GM18498 (cell line): ENCODE data around the gene TFR2.

Experiments used
- ATAC-seq: cut with Tn5 transposase; IDR thresholded peaks from one replicate; pipeline ENCODE4 v1.9.1; 2021; ENCODE audit warnings: mild to moderate bottlenecking, moderate library complexity; ENCODE audit not compliant: unreplicated experiment

Gene TFR2

DNA sequence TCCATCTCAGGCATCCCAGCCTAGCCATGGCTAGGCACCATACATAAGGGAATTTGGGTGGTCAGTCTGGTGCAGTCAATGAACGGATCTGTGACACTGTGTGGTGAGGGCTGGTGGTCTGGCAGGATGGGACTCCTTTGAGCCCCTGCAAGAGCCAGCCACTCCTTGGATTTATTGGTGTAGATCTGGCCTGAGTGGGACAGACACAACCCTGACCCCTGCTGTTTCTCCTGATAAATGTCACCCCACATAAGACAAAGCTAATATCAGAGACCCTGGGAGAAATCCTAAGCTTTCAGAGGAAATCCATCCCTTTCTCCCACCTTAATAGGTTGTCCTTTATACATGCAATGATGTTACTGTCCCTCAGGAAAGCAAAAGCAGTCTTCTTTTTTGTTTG lies 52.9 kb downstream of the TFR2 start:
- no peak for ATAC-seq

DNA sequence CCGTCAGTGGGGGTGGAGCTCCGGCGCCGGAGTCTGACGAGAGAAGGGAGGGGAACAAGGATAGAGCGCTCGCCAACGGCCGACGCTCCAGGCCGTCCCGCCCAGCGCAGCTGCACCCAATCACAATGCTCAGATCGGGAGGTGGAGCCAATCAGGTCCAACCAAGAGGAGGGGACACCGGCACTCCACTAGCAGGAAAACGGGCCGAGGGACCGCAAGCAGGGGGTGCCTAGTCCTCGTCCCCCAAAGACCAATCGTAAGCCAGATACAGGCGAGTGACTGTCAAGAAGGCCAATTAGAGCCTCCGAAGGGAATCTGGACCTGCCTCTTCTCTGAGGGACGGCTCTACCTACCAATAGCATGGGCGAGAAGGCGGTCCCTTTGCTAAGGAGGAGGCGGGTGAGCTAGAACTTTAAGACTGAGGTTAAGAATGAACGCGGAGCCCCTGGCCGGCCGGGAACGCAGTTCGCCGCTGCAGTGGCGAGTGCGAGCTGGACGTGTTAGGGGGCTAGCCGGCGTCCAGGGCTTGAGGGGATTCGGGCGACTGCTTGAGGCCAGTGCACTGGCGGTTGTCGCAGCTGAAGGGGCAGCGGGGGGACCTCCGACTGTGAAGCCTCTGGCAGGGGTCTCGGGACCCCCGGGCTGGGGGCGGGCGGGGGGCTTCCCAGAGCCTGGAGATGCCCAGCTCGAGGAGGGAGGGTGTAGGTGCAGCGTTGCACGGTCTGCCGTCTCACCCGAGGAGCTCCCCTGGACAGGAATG lies 54.9 kb downstream of the TFR2 start, which contains the start of gene FBXO24:
FBXO24 (plus strand) TSS at position 63 of the 760 bp plus-strand sequence; CDS start at position 361, 298 bp downstream.
- ATAC-seq: peak; percentile 87

GRCh38 chr7:100585511-100586265 lies 55.7 kb downstream of the TFR2 start, which contains the start of gene LRCH4:
Gene LRCH4 (minus strand): TSS chr7:100586129. CDS start chr7:100586100, 29 bp downstream.
- ATAC-seq: peak; percentile 31

DNA sequence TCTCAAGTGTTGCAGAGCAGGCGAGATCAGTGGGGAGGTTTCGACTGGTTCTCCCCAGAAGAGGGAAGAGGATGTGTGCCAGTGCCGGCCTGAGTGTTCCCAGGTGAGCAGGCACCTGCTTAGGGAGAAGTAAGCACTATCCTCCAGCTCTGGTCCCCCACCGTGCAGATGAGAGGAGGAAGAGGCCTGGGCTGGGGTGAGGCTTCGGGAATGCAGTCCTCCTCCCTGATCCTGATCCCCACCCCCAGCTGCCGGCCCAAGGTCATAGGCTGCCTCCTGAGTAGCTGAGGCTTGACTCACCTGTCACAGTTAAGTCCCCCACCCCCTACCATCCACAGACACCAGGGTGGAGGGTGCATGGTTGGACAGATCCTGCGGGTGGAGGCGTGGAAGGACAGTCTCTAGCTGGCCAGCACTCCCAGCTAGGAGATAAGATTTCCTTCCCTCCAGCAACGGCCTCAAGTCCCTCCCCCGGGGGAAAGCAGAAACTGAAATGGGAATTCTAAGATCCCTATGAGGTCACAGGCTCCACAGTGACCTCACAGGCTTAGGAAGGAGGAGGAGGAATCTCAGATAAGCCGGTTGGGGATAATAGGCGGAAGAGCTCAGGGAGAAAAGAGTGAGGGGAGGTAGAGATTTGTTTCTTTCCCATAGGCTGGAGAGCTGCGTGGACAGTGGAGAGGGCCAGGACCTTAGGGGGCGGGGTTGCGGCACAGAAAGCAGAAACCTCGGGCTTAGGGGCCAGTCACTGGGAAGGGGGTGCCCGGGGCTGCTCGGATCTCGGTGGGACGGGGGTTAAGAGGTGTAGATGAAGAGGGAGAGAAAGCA lies 56.5 kb downstream of the TFR2 start:
- ATAC-seq: no peak

- ATAC-seq: no peak
These were observed 57.2 kb downstream of the TFR2 start for GRCh38 chr7:100584054-100584682.

DNA sequence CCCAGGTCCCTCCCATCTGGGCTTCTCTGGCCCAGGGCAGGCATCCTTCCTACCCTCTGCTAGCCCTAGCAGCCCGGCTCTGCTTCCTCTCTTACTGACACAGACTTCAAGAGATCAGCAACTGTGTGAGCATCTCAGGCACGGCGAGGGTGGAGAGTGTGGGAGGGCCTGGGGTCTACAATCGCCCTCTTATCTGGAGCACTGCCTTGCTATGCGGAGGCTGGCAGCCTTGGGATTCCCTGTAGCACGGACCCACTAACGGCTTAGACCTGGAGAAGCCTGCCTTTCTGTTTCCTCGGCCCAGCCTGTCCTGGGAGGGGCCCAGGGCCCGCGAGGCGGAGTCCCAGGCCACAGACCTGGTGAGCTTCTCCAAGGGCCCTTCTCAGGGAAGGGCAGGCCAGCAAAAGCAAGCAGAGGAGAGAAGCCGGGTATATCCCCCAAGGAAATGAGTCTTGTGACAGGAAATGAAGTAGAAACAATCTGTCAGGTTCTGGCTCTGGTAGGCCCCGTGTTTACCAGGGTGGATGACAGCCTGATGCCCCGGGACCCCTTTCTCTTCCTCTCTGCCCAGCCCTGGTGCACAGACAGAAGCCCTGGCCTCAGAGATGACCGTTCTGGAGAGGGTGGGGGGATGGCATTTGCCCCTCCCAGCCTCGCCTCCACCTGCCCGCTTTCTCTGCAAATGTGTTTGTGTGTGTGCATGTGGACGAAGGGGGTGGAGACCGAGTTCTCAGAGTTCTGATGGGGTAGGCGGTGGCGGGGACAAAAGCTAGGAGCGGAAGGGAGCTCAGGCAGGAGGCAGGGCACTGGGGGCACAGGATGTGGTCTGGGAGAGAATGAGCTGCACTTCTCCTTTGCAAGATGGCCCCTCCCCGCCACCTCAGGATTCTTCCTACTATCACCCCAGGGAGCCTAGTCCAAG lies 58.0 kb downstream of the TFR2 start:
- no peak for ATAC-seq

DNA sequence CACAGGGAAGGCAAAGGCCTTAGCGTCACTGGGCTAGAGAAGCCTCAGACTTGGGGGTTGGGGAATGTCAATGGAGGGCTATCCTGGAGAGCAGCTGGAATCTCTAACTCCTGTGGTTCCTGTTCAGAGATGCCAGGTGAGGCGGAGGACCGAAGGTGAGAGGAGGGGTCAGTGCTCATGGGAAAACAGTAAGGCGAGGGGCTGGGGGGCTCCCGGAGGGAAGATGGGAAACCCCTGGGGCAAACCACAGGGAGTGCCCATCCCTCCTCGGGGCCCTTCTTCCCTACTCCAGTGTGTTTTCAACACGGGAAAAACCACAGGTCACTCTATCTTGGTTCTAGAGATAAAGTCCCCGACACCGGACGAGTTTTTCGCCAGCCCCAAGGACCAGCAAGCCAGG lies 58.7 kb downstream of the TFR2 start:
- no peak for ATAC-seq

GRCh38 chr7:100582041-100582579 lies 59.2 kb downstream of the TFR2 start:
- ATAC-seq: no peak

GRCh38 chr7:100580466-100581283 lies 60.7 kb downstream of the TFR2 start:
- ATAC-seq: no peak

DNA sequence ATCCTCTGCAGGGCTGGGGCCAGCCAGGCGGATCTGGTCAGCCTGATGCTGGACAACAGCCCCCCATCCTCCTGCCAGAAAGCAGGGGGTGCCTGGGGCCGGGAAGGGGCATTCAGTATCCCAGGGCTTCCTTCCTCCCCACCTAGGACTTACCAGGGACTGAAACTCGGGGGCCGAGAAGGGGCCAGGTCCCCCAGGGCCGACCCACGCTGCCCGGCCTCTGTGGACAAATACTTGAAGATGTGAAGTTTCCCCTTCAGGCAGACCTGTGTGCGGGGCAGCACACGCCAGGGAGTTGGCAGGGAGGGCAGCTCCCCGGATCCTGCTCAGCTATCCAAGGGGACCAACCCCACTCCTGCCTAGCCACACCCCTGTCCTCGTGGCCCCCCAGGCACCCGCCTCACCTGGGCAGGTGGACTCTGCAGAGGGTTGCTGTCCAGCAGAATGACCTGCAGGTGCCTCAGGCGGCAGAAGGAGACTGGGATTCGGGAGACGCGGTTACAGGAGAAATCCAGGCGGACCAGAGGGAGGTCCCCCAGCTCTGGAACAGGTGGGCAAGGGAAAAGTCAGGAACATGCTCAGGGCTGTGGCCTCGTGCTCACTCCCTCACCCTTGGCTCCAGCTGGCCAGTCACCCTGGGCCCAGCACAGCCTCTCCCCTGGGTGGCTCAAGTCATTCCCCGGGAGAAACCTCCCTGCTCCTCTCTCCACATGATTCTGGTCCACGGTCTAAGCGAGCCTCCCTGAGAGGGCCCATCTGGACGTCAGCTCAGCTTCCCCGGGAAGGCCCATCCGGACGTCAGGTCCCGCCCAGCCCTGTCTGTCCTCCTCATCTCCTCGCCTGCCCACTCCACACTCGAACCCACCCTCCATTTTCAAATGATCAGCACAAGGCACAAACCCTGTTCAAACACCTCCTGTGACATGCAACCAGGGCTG lies 62.8 kb downstream of the TFR2 start:
- no peak for ATAC-seq

- no peak for ATAC-seq
These were observed 63.8 kb downstream of the TFR2 start for GRCh38 chr7:100577507-100577906.

DNA sequence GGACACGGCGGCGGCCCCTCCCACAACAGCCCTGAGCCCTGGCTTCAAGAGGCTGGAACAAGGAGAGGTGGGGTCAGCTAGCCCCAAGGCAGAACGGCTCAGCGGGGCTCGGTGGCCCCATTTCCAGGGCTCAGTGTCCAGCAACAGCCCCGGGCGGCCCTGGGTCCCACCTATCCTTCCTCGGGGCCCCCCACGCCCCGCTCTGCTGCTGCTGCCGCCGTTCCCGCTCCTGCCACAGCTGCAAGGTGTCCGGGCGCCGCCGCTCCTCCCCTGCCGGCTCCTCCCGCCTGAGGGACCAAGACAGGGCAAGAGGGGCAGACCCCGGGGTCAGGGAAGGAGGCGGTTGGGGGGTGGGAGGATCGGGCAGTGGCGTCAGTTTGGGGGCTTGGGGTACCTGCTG lies 64.2 kb downstream of the TFR2 start:
- ATAC-seq: no peak

- no peak for ATAC-seq
These were observed 64.9 kb downstream of the TFR2 start for GRCh38 chr7:100576384-100576993.

GRCh38 chr7:100575746-100576383 lies 65.5 kb downstream of the TFR2 start:
- ATAC-seq: no peak

- no peak for ATAC-seq
These were observed 66.1 kb downstream of the TFR2 start for GRCh38 chr7:100575206-100575631.

DNA sequence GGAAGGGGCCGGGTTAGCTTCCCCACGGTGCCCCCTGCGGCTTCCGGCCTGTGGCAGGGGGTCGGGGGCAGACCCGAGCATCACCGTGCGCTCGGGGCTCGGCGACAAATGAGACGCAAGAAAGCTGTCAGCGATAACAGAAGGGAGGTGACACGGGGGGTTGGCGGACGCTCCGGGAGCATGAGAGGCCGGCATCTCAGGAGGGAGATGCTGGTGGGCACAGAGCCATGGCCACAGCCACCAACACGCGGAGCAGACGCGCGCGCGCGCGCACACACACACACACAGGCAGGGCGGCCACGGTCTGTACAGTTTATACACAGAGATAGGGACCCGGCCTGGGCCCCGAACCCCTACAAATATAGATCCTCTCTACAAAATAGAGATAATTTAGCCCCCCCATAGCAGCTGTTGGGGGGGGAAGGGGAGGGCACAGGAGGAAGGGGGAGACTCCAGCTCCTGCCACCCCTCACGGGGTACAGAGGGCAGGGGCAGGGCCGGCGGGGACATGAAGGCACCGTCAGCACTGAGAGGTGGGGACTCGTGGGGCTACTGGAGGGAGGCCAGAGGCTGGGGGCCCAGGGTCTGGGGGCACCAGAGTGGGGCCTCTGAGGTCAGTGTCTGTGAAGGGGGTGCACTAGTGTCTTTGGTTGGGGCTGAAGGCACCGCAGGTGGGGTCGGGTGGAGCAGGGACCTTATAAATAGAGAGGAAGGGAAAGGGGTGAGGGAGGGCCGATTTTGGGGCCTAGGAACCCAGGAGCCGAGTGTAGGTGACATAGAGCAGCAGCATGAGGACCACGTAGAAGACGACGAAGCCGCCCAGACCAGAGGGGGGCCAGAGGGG lies 66.8 kb downstream of the TFR2 start:
- no peak for ATAC-seq
